H1 (cell line): ENCODE results near the gene XPO1. TPM values are rescaled to one million over a fixed set of nuclear protein-coding genes. Genes with fewer than 3 reads are reported as not detected.
A peak's percentile ranks its signal among the peaks of the same experiment; 100 is the strongest.

Experiments used
- CTCF ChIA-PET: fragments of 300-600 bp; sonication (Branson Sonifier 250); formaldehyde crosslinking; loops from one replicate; lab custom pipeline; 2021; ENCODE audit not compliant: partially characterized antibody; lab: Charles Lee
- POLR2A ChIA-PET: fragments of 300-600 bp; sonication (Branson Sonifier 250); formaldehyde crosslinking; loops from one replicate; lab custom pipeline; 2021; ENCODE audit warnings: inconsistent platforms; ENCODE audit not compliant: partially characterized antibody; lab: Charles Lee
- DNase-seq, 2 experiments: peaks; one replicate each; pipeline versions ENCODE4 v3.0.0 to v3.0.0-alpha.2; 2010 to 2022; ENCODE audit warnings: low spot score in 2 of 2, low read depth in 1 of 2, mixed read lengths in 1 of 2
- FAIRE-seq: peaks from 2 replicates; lab custom pipeline; 2011; peaks lifted over from hg19 to GRCh38; lab: Jason Lieb, UNC
- H2AFZ ChIP-seq: 2 replicates; pipeline ENCODE4 v1.8.1; 2012; ENCODE audit warnings: low read length, inconsistent platforms
- H2AK5ac ChIP-seq: 2 replicates; pipeline ENCODE4 v1.6.1; 2013; ENCODE audit warnings: low read depth, low read length
- H2BK120ac ChIP-seq: replicated peaks from 2 replicates; pipeline ENCODE3; 2013; ENCODE audit warnings: low read depth, low read length, inconsistent platforms
- H2BK12ac ChIP-seq: 2 replicates; pipeline ENCODE4 v1.6.1; 2013; ENCODE audit warnings: low read depth, low read length
- H2BK15ac ChIP-seq: 2 replicates; pipeline ENCODE4 v1.6.1; 2013; ENCODE audit warnings: low read length
- H2BK20ac ChIP-seq: 2 replicates; pipeline ENCODE4 v1.6.1; 2013; ENCODE audit warnings: low read length
- H2BK5ac ChIP-seq: 2 replicates; pipeline ENCODE4 v1.6.1; 2013; ENCODE audit warnings: low read depth, low read length
- H3K14ac ChIP-seq: 2 replicates; pipeline ENCODE4 v1.6.1; 2013; ENCODE audit warnings: inconsistent platforms; ENCODE audit not compliant: insufficient read length
- H3K18ac ChIP-seq: 2 replicates; pipeline ENCODE4 v1.6.1; 2013; ENCODE audit warnings: low read length; ENCODE audit errors: extremely low read depth
- H3K23ac ChIP-seq: 2 replicates; pipeline ENCODE4 v1.6.1; 2013; ENCODE audit warnings: inconsistent platforms; ENCODE audit not compliant: insufficient read length
- H3K23me2 ChIP-seq: 2 replicates; pipeline ENCODE4 v1.6.1; 2013; ENCODE audit warnings: low read depth, low read length
- H3K27ac ChIP-seq: 2 replicates; pipeline ENCODE4 v1.6.1; 2011; ENCODE audit warnings: low read depth, low read length, inconsistent platforms
- H3K27me3 ChIP-seq, 4 experiments: replicated peaks in 1 of 4; 1 replicate in 1 of 4; 2 replicates in 3 of 4; pipeline versions ENCODE4 v1.6.1 to v1.8.1; 2011 to 2013; ENCODE audit warnings: low read length in 3 of 4, mild to moderate bottlenecking in 3 of 4, inconsistent platforms in 2 of 4, mixed read lengths in 2 of 4, moderate library complexity in 1 of 4; ENCODE audit not compliant: control insufficient read depth in 3 of 4, insufficient read depth in 3 of 4; ENCODE audit errors: extremely low read depth in 1 of 4
- H3K36me3 ChIP-seq, 4 experiments: 2 replicates each; pipeline versions ENCODE4 v1.6.1 to v1.8.1; 2011 to 2013; ENCODE audit warnings: mild to moderate bottlenecking in 4 of 4, low read length in 3 of 4, moderate library complexity in 2 of 4, control low read depth in 1 of 4, inconsistent platforms in 1 of 4; ENCODE audit not compliant: insufficient read depth in 4 of 4, control insufficient read depth in 2 of 4
- H3K4ac ChIP-seq: replicated peaks from 2 replicates; pipeline ENCODE3; 2013; ENCODE audit warnings: low read length, low read depth, mixed read lengths, inconsistent platforms; ENCODE audit not compliant: insufficient read length
- H3K4me1 ChIP-seq, 4 experiments: replicated peaks in 1 of 4; 1 replicate in 1 of 4; 2 replicates in 3 of 4; pipeline versions ENCODE4 v1.6.1 to v1.8.1; 2011 to 2013; ENCODE audit warnings: low read length in 3 of 4, inconsistent platforms in 2 of 4, mixed read lengths in 1 of 4; ENCODE audit not compliant: insufficient read depth in 4 of 4, control insufficient read depth in 3 of 4
- H3K4me2 ChIP-seq, 2 experiments: 2 replicates each; pipeline versions ENCODE4 v1.6.1 to v1.8.1; 2011 to 2013; ENCODE audit warnings: low read depth in 2 of 2, low read length in 2 of 2, control low read depth in 1 of 2, inconsistent platforms in 1 of 2, mild to moderate bottlenecking in 1 of 2; ENCODE audit not compliant: insufficient read depth in 1 of 2
- H3K4me3 ChIP-seq, 4 experiments: fragments of 200-600, 300-600 bp in 1 of 4; sonication (generic), shearing (Covaris generic), sonication (Bioruptor Twin) in 1 of 4; 2 replicates each; pipeline versions ENCODE4 v1.5.1 to v1.8.1; 2011 to 2016; ENCODE audit warnings: low read length in 4 of 4, low read depth in 3 of 4, control low read depth in 2 of 4, inconsistent platforms in 2 of 4, mild to moderate bottlenecking in 2 of 4, mixed read lengths in 1 of 4, moderate library complexity in 1 of 4; ENCODE audit not compliant: insufficient read depth in 2 of 4; ENCODE audit errors: extremely low read depth in 1 of 4
- H3K56ac ChIP-seq: replicated peaks from 2 replicates; pipeline ENCODE3; 2013; ENCODE audit warnings: low read depth, mild to moderate bottlenecking, mixed read lengths, low read length, inconsistent platforms; ENCODE audit not compliant: insufficient read length
- H3K79me1 ChIP-seq: 2 replicates; pipeline ENCODE4 v1.6.1; 2013; ENCODE audit warnings: low read depth, low read length, control low read depth
- H3K79me2 ChIP-seq, 2 experiments: 2 replicates each; pipeline versions ENCODE4 v1.6.1 to v1.8.1; 2012 to 2013; ENCODE audit warnings: low read length in 2 of 2, mild to moderate bottlenecking in 2 of 2, inconsistent platforms in 1 of 2; ENCODE audit not compliant: insufficient read depth in 2 of 2, control insufficient read depth in 1 of 2
- H3K9ac ChIP-seq, 4 experiments: replicated peaks in 1 of 4; 1 replicate in 1 of 4; 2 replicates in 3 of 4; pipeline versions ENCODE4 v1.6.1 to v1.8.1; 2011 to 2013; ENCODE audit warnings: low read depth in 3 of 4, low read length in 3 of 4, control low read depth in 2 of 4, mild to moderate bottlenecking in 2 of 4, moderate library complexity in 2 of 4, inconsistent platforms in 1 of 4; ENCODE audit errors: extremely low read depth in 1 of 4
- H3K9me3 ChIP-seq, 2 experiments: 2 replicates each; pipeline versions ENCODE4 v1.6.1 to v1.8.1; 2012 to 2013; ENCODE audit warnings: mild to moderate bottlenecking in 2 of 2, moderate library complexity in 2 of 2, control low read depth in 1 of 2, inconsistent platforms in 1 of 2, low read depth in 1 of 2, low read length in 1 of 2, mixed read lengths in 1 of 2; ENCODE audit not compliant: insufficient read depth in 2 of 2
- H4K20me1 ChIP-seq, 2 experiments: replicated peaks in 1 of 2; 2 replicates each; pipeline versions ENCODE3 to v1.8.1; 2011 to 2013; ENCODE audit warnings: inconsistent platforms in 2 of 2, low read length in 2 of 2, mild to moderate bottlenecking in 1 of 2; ENCODE audit not compliant: insufficient read depth in 2 of 2, control insufficient read depth in 1 of 2
- H4K5ac ChIP-seq: 2 replicates; pipeline ENCODE4 v1.6.1; 2013; ENCODE audit warnings: low read length, low read depth, mixed read lengths, inconsistent platforms; ENCODE audit not compliant: insufficient read length
- H4K8ac ChIP-seq: 2 replicates; pipeline ENCODE4 v1.8.0; 2013; ENCODE audit warnings: mild to moderate bottlenecking, moderate library complexity, low read length, inconsistent platforms; ENCODE audit not compliant: insufficient read depth; ENCODE audit errors: extremely low read depth
- H4K91ac ChIP-seq: replicated peaks from 2 replicates; pipeline ENCODE3; 2013; ENCODE audit warnings: low read length, mixed read lengths, inconsistent platforms; ENCODE audit not compliant: insufficient read length
- FOSL1 ChIP-seq: IDR thresholded peaks from 2 replicates; pipeline ENCODE4 v1.6.1; 2011; ENCODE audit warnings: mild to moderate bottlenecking, low read depth, low read length, moderate library complexity; ENCODE audit not compliant: insufficient read depth
- SIRT6 ChIP-seq: IDR thresholded peaks from one replicate; pipeline ENCODE4 v1.7.1; 2012; ENCODE audit warnings: low read length, inconsistent platforms
- WGBS, 2 experiments: shearing (Covaris generic) in 1 of 2; methylation state at CpG; one replicate each; pipeline versions ENCODE4 v1.1.6 to v1.1.7; 2013 to 2015; ENCODE audit warnings: low lambda C conversion rate in 2 of 2, mixed read lengths in 2 of 2, inconsistent platforms in 1 of 2, low coverage in 1 of 2, missing lambda C conversion rate in 1 of 2; ENCODE audit not compliant: insufficient replicate concordance in 2 of 2, insufficient coverage in 1 of 2, insufficient read length in 1 of 2; ENCODE audit errors: extremely low coverage in 1 of 2, missing lambda C conversion rate in 1 of 2; 5-methylcytosine and 5-hydroxymethylcytosine counted together
- polyA plus RNA-seq, 7 experiments: library from polyadenylated mRNA; depleted of rRNA in 3 of 7; stranded (reverse) in 5 of 7; unstranded in 2 of 7; fragments of >200 nt in 5 of 7; fragments of 200-250 nt in 2 of 7; gene quantifications; 1 replicate in 5 of 7; 2 replicates in 1 of 7; 4 replicates in 1 of 7; pipeline versions ENCODE4 v1.2.1 to v1.2.3, GENCODE V29; 2011 to 2013; ENCODE audit warnings: missing spikeins in 2 of 7, mixed read lengths in 2 of 7
- total RNA-seq: library from RNA; stranded (reverse); fragmentation: NEBNext Ultra II Directional; extraction: Animal tissue kit (Norgen Biotek cat#: 25700); gene quantifications from 2 replicates; pipeline ENCODE4 v1.2.1, GENCODE V29; 2021

The XPO1 gene
- total and polyA plus RNA-seq, 2 of the 8 experiments (the other 6 are each of a cell fraction or from before 2014, with no cell fraction given) = 110 to 296 TPM

DNA sequence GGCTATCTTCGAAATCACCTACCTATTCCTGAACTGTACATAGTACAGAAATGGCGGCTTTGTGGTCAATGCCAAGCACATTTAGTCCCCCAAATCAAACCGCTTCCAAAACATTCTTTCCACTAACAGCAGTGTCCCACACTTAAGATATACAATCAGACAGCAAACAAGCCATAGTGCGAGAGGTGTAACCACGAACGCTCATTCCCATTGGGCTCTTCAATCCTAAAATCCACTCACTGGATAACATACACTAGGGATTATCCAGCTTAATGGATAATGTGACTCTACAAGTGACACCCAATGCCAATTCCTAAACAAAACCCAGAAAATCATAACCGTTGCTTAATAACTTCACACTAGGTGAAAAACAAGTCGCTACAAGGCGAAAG lies 2.0 kb downstream of the XPO1 start:
- no peak overlapping the region for H2BK15ac ChIP-seq
- CTCF ChIA-PET = interaction anchor here (3.2 kb wide), 1 partner anchor 124 kb away, joined by 10 read pairs; no protein-coding TSS in a partner anchor
- FAIRE-seq = no peak
- H4K8ac ChIP-seq = no peak overlapping the region
- no peaks in the 10 kb centered on the region for H3K79me1 ChIP-seq
- H2AFZ ChIP-seq = no peak overlapping the region
- peak overlapping the region; percentile 12 for H2BK5ac ChIP-seq
- no peak for DNase-seq
- no peak overlapping the region for H2BK20ac ChIP-seq
- H3K9me3 ChIP-seq = no peaks in the 10 kb centered on the region; a peak in 1 of 4 replicates
- H3K14ac ChIP-seq = no peak overlapping the region
- H3K4me2 ChIP-seq = peak overlapping the region; percentile 82 to 98
- H3K56ac ChIP-seq = peak overlapping the region; percentile 73
- no peak overlapping the region for H4K91ac ChIP-seq
- peak overlapping the region; percentile 88 for H2AK5ac ChIP-seq
- H3K4me3 ChIP-seq = peak overlapping the region; percentile 96 to 99 (median 97)
- peaks cover 0 to 20% (median 3%) of the 10 kb centered on the region in 4 experiments; a peak in 2 of 8 replicates for H3K36me3 ChIP-seq
- H2BK120ac ChIP-seq = no peak overlapping the region
- peaks cover 55 to 66% of the 10 kb centered on the region in 2 experiments for H3K79me2 ChIP-seq
- peak overlapping the region; percentile 34 for H4K5ac ChIP-seq
- H3K4me1 ChIP-seq = peaks cover 2 to 11% (median 6%) of the 10 kb centered on the region in 4 experiments; a peak in 4 of 7 replicates
- H2BK12ac ChIP-seq = no peak overlapping the region; the same call in 1 of the 2 replicates
- POLR2A ChIA-PET = interaction anchor here (1.1 to 5.4 kb wide), 14 partner anchors 12 to 135 kb away, joined by 3 to 53 read pairs (median 6); no protein-coding TSS in a partner anchor
- H3K18ac ChIP-seq = no peak overlapping the region
- H3K9ac ChIP-seq = peak overlapping the region; percentile 91 to 100 (median 96)
- 1% methylated on average over 9 of the region's 9 CpGs; no CpG with 5 or more reads in 1 of the 2 experiments for WGBS, 2 experiments
- no peak overlapping the region for H3K4ac ChIP-seq
- H3K23ac ChIP-seq = peak overlapping the region; percentile 24
- H3K27ac ChIP-seq = peak overlapping the region; percentile 97
- no peaks in the 10 kb centered on the region for H3K27me3 ChIP-seq
- peaks cover 13 to 27% of the 10 kb centered on the region in 2 experiments for H4K20me1 ChIP-seq
- peaks cover 11% of the 10 kb centered on the region for H3K23me2 ChIP-seq
- TF ChIP-seq FOSL1 (no peak), SIRT6 (no peak)
